ENCODE data around the gene SETBP1. TPM values are rescaled to one million over a fixed set of nuclear protein-coding genes. Genes with fewer than 3 reads are reported as not detected.

SETBP1 gene
- total RNA-seq, 1 donor from 2014 or later = 131 TPM

GRCh38 chr18:45059695-45060094 lies 379.0 kb downstream of the SETBP1 start:
- peaks cover 33% of the 10 kb centered on the region for H3K36me3 Mint-ChIP-seq (ENCODE audit: low read depth, unreplicated experiment)
- no peaks in the 10 kb centered on the region for H3K9me3 Mint-ChIP-seq (ENCODE audit: unreplicated experiment)
- DNase-seq (ENCODE audit: low spot score) = no peak
- H3K27ac Mint-ChIP-seq (ENCODE audit: unreplicated experiment) = no peak overlapping the region
- TF ChIP-seq, protein P1, sequence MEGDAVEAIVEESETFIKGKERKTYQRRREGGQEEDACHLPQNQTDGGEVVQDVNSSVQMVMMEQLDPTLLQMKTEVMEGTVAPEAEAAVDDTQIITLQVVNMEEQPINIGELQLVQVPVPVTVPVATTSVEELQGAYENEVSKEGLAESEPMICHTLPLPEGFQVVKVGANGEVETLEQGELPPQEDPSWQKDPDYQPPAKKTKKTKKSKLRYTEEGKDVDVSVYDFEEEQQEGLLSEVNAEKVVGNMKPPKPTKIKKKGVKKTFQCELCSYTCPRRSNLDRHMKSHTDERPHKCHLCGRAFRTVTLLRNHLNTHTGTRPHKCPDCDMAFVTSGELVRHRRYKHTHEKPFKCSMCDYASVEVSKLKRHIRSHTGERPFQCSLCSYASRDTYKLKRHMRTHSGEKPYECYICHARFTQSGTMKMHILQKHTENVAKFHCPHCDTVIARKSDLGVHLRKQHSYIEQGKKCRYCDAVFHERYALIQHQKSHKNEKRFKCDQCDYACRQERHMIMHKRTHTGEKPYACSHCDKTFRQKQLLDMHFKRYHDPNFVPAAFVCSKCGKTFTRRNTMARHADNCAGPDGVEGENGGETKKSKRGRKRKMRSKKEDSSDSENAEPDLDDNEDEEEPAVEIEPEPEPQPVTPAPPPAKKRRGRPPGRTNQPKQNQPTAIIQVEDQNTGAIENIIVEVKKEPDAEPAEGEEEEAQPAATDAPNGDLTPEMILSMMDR (IDR thresholded peaks at IDR 0.05; ENCODE audit: unreplicated experiment) = no peak
- no peak overlapping the region for H3K4me3 Mint-ChIP-seq (ENCODE audit: unreplicated experiment)
- H3K27me3 Mint-ChIP-seq (ENCODE audit: unreplicated experiment) = peaks cover 9% of the 10 kb centered on the region
- H3K4me1 Mint-ChIP-seq (ENCODE audit: unreplicated experiment) = peaks cover 3% of the 10 kb centered on the region

DNA sequence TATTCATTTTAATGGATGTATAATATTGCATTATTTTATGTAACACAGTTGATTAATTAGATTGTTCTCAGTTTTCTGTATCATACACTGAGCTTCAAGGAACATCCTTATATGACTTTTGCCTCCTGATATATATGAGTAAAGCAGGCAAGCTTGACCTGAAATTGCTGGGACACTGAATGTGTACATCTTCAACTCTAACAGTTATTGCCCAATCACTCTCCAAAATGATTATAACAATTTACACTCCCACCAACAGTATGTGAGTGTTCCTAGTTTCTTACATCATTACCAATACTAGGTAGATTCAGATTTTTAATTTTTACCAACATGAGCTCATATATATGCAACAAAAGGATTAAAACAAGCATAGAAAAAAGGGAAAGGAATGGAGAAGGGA lies 379.4 kb downstream of the SETBP1 start:
- Mint-ChIP-seq H3K4me3 (ENCODE audit: unreplicated experiment) (no peak overlapping the region), H3K9me3 (ENCODE audit: unreplicated experiment) (no peaks in the 10 kb centered on the region), H3K27me3 (ENCODE audit: unreplicated experiment) (peaks cover 9% of the 10 kb centered on the region), H3K36me3 (ENCODE audit: low read depth, unreplicated experiment) (peaks cover 36% of the 10 kb centered on the region), H3K4me1 (ENCODE audit: unreplicated experiment) (no peaks in the 10 kb centered on the region), H3K27ac (ENCODE audit: unreplicated experiment) (no peak overlapping the region)
- TF ChIP-seq, protein P1 (IDR thresholded peaks at IDR 0.05; ENCODE audit: unreplicated experiment) = no peak
- DNase-seq (ENCODE audit: low spot score) = no peak

DNA sequence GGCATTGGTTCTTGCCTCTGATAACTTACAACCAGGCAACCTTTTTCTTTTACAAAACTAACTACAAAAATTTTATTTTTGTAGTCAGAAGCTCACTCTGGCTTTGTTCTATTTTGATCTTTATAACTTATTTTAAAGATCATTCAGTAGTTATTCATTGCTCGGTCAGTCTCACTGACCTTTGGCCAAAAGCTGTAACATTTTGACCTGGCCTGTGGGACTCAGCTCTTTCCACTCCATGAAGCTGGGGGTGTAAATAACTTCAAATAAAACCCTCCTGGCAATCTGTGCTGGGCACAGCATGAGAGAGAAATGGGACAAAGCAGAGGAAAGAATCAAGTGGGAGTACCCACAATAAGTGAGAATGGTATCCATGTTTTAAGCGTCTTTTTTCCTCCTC lies 380.7 kb downstream of the SETBP1 start:
- H3K4me3 Mint-ChIP-seq (ENCODE audit: unreplicated experiment) = no peak overlapping the region
- peaks cover 11% of the 10 kb centered on the region for H3K27me3 Mint-ChIP-seq (ENCODE audit: unreplicated experiment)
- no peaks in the 10 kb centered on the region for H3K9me3 Mint-ChIP-seq (ENCODE audit: unreplicated experiment)
- peaks cover 5% of the 10 kb centered on the region for H3K4me1 Mint-ChIP-seq (ENCODE audit: unreplicated experiment)
- H3K36me3 Mint-ChIP-seq (ENCODE audit: low read depth, unreplicated experiment) = peaks cover 48% of the 10 kb centered on the region
- DNase-seq (ENCODE audit: low spot score) = no peak
- TF ChIP-seq, protein P1 (IDR thresholded peaks at IDR 0.05; ENCODE audit: unreplicated experiment) = no peak
- no peak overlapping the region for H3K27ac Mint-ChIP-seq (ENCODE audit: unreplicated experiment)

DNA sequence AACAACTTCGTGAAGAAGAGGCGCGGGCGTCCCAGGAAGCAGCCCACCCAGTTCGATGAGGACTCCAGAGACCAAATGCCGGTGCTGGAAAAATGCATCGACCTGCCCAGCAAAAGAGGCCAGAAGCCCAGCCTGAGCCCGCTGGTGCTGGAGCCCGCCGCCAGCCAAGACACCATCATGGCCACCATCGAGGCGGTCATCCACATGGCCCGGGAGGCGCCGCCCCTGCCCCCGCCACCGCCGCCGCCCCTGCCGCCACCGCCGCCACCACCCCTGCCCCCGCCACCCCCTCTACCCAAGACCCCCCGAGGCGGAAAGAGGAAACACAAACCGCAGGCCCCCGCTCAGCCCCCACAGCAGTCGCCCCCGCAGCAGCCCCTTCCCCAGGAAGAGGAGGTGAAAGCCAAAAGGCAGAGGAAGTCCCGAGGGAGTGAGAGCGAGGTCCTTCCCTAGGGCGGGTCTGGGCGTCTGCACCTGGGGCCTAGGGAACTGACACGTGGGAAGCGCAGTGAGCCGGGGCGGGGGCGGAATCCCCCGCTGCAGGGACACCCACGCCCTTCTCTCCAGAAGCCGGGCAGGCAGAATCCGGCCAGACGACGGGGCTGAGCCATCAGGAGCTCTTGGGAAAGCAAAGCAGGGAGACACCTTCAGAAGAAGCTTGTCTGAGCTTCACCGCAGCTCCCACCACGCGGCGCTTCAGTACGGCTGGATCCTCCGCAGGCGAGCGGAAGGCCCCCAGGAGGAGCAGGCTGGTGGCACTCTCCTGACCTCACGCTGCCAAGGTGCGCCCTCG lies 382.8 kb downstream of the SETBP1 start:
- Mint-ChIP-seq H3K9me3 (ENCODE audit: unreplicated experiment) (no peaks in the 10 kb centered on the region), H3K27me3 (ENCODE audit: unreplicated experiment) (peaks cover 12% of the 10 kb centered on the region), H3K36me3 (ENCODE audit: low read depth, unreplicated experiment) (peaks cover 46% of the 10 kb centered on the region), H3K27ac (ENCODE audit: unreplicated experiment) (no peak overlapping the region), H3K4me1 (ENCODE audit: unreplicated experiment) (peaks cover 5% of the 10 kb centered on the region), H3K4me3 (ENCODE audit: unreplicated experiment) (peak overlapping the region; percentile 70)
- no peak for DNase-seq (ENCODE audit: low spot score)
- TF ChIP-seq, protein P1 (IDR thresholded peaks at IDR 0.05; ENCODE audit: unreplicated experiment) = no peak

GRCh38 chr18:45066210-45066609 lies 385.5 kb downstream of the SETBP1 start:
- Mint-ChIP-seq H3K27me3 (ENCODE audit: unreplicated experiment) (peaks cover 12% of the 10 kb centered on the region), H3K4me3 (ENCODE audit: unreplicated experiment) (no peak overlapping the region), H3K36me3 (ENCODE audit: low read depth, unreplicated experiment) (peaks cover 46% of the 10 kb centered on the region), H3K9me3 (ENCODE audit: unreplicated experiment) (no peaks in the 10 kb centered on the region), H3K27ac (ENCODE audit: unreplicated experiment) (no peak overlapping the region), H3K4me1 (ENCODE audit: unreplicated experiment) (peaks cover 5% of the 10 kb centered on the region)
- DNase-seq (ENCODE audit: low spot score) = no peak
- TF ChIP-seq, protein P1 (IDR thresholded peaks at IDR 0.05; ENCODE audit: unreplicated experiment) = no peak

Measured in endothelial cell (in vitro differentiated cells).